Measurements from ENCODE around the gene SLC35E4. TPM values are rescaled to one million over a fixed set of nuclear protein-coding genes. Genes with fewer than 3 reads are reported as not detected.
A peak's percentile ranks its signal among the peaks of the same experiment; 100 is the strongest.

SLC35E4 gene
- polyA plus RNA-seq, 4 donors: 0.54 to 2.2 (median 1.4) TPM

DNA sequence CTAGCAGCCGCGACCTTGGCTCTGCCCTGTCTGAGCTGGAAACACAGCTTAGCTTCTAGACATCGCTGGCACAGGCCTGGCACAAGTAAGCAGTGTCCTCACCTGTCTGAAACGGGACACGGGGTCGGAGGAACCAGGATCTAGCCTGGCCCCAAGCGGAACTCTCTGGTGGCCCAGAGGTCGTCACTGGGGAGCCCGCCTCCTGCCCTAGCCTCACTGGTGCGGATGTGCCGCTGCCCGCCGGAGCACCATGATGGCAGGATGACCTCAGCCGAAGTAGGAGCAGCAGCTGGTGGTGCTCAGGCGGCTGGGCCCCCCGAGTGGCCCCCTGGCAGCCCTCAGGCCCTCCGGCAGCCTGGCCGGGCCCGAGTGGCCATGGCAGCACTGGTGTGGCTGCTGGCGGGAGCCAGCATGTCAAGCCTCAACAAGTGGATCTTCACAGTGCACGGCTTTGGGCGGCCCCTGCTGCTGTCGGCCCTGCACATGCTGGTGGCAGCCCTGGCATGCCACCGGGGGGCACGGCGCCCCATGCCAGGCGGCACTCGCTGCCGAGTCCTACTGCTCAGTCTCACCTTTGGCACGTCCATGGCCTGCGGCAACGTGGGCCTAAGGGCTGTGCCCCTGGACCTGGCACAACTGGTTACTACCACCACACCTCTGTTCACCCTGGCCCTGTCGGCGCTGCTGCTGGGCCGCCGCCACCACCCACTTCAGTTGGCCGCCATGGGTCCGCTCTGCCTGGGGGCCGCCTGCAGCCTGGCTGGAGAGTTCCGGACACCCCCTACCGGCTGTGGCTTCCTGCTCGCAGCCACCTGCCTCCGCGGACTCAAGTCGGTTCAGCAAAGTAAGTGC, 871 bp downstream of the SLC35E4 start:
- Histone ChIP-seq H3K4me1 (ENCODE audit: control insufficient read depth in 3 of 3, insufficient read depth in 2 of 3, low read depth in 1 of 3, low read length in 2 of 3) (peaks cover 4 to 21% (median 5%) of the 10 kb centered on the region in 3 donors), H3K4me3 (ENCODE audit: low read depth in 1 of 3, low read length in 3 of 3) (peak overlapping the region; percentile 20 to 59 (median 33)), H3K27me3 (ENCODE audit: control insufficient read depth in 3 of 3, insufficient read depth in 3 of 3, low read length in 3 of 3) (no peaks in the 10 kb centered on the region), H3K36me3 (ENCODE audit: control insufficient read depth in 3 of 3, insufficient read depth in 2 of 3, low read depth in 1 of 3, low read length in 3 of 3) (no peaks in the 10 kb centered on the region), H3K9me3 (ENCODE audit: control insufficient read depth in 2 of 2, insufficient read depth in 1 of 2, low read depth in 1 of 2, low read length in 1 of 2) (peaks cover 0 to 3% of the 10 kb centered on the region in 2 donors), H3K27ac (ENCODE audit: low read depth in 1 of 3, low read length in 2 of 3) (peak overlapping the region in 1 of 3 donors; percentile 83)
- no peak for FAIRE-seq
- 34 to 55% (median 47%) methylated on average over 42 to 45 of the region's 45 CpGs for WGBS, 3 donors
- peak; percentile 16 to 26 for DNase-seq

DNA sequence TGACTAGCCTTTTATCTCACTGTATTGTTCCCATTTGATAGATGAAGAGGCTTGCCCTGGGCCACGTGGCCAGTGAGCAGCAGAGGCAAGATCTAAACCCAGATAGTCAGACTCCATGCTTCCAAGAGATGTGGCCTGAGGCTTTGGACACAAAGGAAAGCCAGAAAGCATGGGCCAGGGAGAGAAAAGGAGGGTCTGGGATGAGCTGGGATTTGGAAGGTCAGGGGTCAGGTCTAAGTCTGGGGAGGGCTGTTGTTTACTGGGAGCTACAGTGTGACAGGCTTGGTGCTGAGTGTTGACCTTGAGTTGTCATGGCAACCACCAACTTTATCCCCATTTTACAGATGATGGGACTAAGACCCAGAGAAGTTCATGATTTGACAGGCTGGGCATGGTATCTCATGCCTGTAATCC, 2.1 kb downstream of the SLC35E4 start:
- Histone ChIP-seq H3K9me3 (ENCODE audit: control insufficient read depth in 2 of 2, insufficient read depth in 1 of 2, low read depth in 1 of 2, low read length in 1 of 2) (no peaks in the 10 kb centered on the region), H3K4me1 (ENCODE audit: control insufficient read depth in 3 of 3, insufficient read depth in 2 of 3, low read depth in 1 of 3, low read length in 2 of 3) (peaks cover 4 to 21% (median 5%) of the 10 kb centered on the region in 3 donors), H3K27ac (ENCODE audit: low read depth in 1 of 3, low read length in 2 of 3) (no peak overlapping the region), H3K27me3 (ENCODE audit: control insufficient read depth in 3 of 3, insufficient read depth in 3 of 3, low read length in 3 of 3) (no peaks in the 10 kb centered on the region), H3K36me3 (ENCODE audit: control insufficient read depth in 3 of 3, insufficient read depth in 2 of 3, low read depth in 1 of 3, low read length in 3 of 3) (no peaks in the 10 kb centered on the region), H3K4me3 (ENCODE audit: low read depth in 1 of 3, low read length in 3 of 3) (no peak overlapping the region)
- FAIRE-seq (no peak), DNase-seq (no peak)
- 52 to 74% (median 70%) methylated on average over 1 of the region's 1 CpG for WGBS, 3 donors

DNA sequence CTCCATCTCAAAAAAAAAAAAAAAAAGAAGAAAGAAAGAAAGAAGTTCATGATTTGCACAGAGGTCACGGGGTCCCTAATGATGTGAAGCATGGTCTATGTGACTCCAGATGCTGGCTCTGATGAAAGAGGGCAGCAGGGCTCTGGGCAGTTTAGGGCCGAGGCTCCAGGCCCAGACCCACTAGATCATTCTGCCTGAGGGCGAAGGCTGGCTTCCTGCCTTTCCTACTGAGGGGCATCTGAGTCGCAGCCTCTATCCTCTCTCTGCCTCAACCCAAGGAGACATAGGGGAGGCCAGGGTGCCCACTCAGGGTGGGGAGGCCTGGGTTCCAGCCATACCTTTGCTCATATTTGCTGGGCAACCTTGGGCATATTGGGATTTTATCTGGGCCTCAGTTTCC, 4.8 kb downstream of the SLC35E4 start:
- Histone ChIP-seq H3K27me3 (ENCODE audit: control insufficient read depth in 3 of 3, insufficient read depth in 3 of 3, low read length in 3 of 3) (no peaks in the 10 kb centered on the region), H3K36me3 (ENCODE audit: control insufficient read depth in 3 of 3, insufficient read depth in 2 of 3, low read depth in 1 of 3, low read length in 3 of 3) (no peaks in the 10 kb centered on the region), H3K9me3 (ENCODE audit: control insufficient read depth in 2 of 2, insufficient read depth in 1 of 2, low read depth in 1 of 2, low read length in 1 of 2) (no peaks in the 10 kb centered on the region), H3K4me1 (ENCODE audit: control insufficient read depth in 3 of 3, insufficient read depth in 2 of 3, low read depth in 1 of 3, low read length in 2 of 3) (peaks cover 4 to 14% (median 5%) of the 10 kb centered on the region in 3 donors), H3K27ac (ENCODE audit: low read depth in 1 of 3, low read length in 2 of 3) (no peak overlapping the region), H3K4me3 (ENCODE audit: low read depth in 1 of 3, low read length in 3 of 3) (no peak overlapping the region)
- no peak for FAIRE-seq
- no peak for DNase-seq
- 93 to 98% (median 93%) methylated on average over 4 of the region's 4 CpGs for WGBS, 3 donors

DNA sequence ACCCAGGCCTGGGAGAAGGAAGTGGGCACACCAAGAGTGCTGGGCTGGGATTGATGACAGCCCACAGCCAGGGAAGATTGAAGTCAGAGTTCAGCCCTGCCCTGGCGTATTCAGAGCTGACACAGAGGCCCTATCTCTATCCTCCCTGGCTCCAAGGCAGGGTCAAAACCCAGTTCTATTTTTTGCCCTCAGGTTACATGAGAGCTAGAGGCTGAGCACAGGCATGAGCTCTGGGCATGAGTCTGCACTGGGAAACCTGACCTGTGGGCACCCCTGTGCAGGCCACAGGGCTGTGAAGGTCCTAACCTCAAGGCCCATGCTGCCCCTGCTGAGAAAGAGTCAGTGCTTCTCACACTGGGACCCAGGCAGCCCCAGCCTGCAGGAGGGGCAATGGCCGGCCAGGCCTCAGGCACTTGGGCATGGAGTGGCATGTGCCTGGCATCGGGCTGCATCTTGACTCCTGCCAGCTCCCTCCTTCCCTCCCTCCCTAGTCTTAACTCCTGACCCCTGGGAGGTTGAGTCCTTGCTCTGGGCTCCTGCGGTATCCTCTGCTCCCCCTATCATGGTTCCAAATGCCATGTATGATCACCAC, 5.4 kb downstream of the SLC35E4 start:
- no peak overlapping the region for H3K27ac ChIP-seq (ENCODE audit: low read depth in 1 of 3, low read length in 2 of 3)
- DNase-seq (no peak), FAIRE-seq (no peak)
- H3K36me3 ChIP-seq (ENCODE audit: control insufficient read depth in 3 of 3, insufficient read depth in 2 of 3, low read depth in 1 of 3, low read length in 3 of 3): no peaks in the 10 kb centered on the region
- no peaks in the 10 kb centered on the region for H3K9me3 ChIP-seq (ENCODE audit: control insufficient read depth in 2 of 2, insufficient read depth in 1 of 2, low read depth in 1 of 2, low read length in 1 of 2)
- H3K4me3 ChIP-seq (ENCODE audit: low read depth in 1 of 3, low read length in 3 of 3): no peak overlapping the region
- H3K4me1 ChIP-seq (ENCODE audit: control insufficient read depth in 3 of 3, insufficient read depth in 2 of 3, low read depth in 1 of 3, low read length in 2 of 3): peaks cover 4 to 13% (median 5%) of the 10 kb centered on the region in 3 donors
- 84 to 91% (median 86%) methylated on average over 4 of the region's 4 CpGs for WGBS, 3 donors
- H3K27me3 ChIP-seq (ENCODE audit: control insufficient read depth in 3 of 3, insufficient read depth in 3 of 3, low read length in 3 of 3): no peaks in the 10 kb centered on the region

DNA sequence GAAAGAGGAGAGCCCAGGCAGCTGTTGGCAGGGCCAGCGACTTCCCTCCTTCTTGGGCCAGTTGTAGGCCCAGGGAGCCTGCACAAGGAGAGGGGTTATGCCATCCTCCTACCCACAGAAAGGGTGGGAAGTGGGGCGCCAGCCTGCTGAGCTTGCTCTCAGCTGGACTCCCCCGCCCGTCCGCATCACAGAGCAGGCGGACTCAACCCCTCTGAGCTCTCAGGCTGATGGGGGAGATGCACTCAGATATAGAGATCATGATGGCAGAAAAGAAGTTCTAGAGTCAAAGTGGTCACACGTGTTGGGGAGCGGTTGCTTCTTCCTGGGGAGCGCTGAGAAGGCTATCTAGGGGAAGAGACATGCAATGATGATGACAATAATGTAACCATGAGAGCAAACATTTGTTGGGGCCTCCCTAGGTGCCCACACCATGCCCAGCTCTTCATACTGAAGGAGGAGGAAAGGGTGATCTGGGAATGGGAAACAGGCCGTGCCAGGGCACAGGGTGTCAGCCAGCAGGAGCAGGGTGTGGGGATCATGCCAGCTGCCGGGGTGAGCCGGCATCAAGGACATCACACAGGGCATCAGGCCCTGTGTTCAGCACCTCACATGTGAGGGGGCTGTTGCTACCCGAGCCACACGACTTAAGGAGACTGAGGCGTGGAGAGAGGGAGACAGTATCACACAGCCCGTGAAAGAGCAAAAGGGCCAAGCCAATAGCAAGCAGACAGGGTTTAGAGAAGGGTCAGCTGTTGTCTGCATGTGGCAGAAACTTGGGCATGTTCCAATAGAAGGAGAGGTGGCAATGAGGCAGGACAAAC, 7.7 kb downstream of the SLC35E4 start:
- Histone ChIP-seq H3K36me3 (ENCODE audit: control insufficient read depth in 3 of 3, insufficient read depth in 2 of 3, low read depth in 1 of 3, low read length in 3 of 3) (no peaks in the 10 kb centered on the region), H3K4me3 (ENCODE audit: low read depth in 1 of 3, low read length in 3 of 3) (no peak overlapping the region), H3K27ac (ENCODE audit: low read depth in 1 of 3, low read length in 2 of 3) (no peak overlapping the region), H3K27me3 (ENCODE audit: control insufficient read depth in 3 of 3, insufficient read depth in 3 of 3, low read length in 3 of 3) (no peaks in the 10 kb centered on the region), H3K4me1 (ENCODE audit: control insufficient read depth in 3 of 3, insufficient read depth in 2 of 3, low read depth in 1 of 3, low read length in 2 of 3) (no peaks in the 10 kb centered on the region), H3K9me3 (ENCODE audit: control insufficient read depth in 2 of 2, insufficient read depth in 1 of 2, low read depth in 1 of 2, low read length in 1 of 2) (no peaks in the 10 kb centered on the region)
- DNase-seq (no peak), FAIRE-seq (no peak)
- 78 to 85% (median 84%) methylated on average over 16 of the region's 16 CpGs for WGBS, 3 donors

DNA sequence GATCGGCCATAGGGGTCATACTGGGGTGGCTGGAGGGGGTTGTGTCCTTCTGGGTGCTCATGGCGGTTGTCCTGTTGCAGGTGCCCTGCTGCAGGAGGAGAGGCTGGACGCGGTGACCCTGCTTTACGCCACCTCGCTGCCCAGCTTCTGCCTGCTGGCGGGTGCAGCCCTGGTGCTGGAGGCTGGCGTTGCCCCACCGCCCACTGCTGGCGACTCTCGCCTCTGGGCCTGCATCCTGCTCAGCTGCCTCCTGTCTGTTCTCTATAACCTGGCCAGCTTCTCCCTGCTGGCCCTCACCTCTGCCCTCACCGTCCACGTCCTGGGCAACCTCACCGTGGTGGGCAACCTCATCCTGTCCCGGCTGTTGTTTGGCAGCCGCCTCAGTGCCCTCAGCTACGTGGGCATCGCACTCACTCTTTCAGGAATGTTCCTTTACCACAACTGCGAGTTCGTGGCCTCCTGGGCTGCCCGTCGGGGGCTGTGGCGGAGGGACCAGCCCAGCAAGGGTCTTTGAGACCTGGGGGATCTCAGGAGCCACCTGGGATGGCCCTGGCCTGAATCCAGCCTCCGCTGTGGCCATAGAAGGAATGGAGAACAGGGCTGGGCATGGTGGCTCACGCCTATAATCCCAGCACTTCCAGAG, 11.1 kb downstream of the SLC35E4 start:
- H3K36me3 ChIP-seq (ENCODE audit: control insufficient read depth in 3 of 3, insufficient read depth in 2 of 3, low read depth in 1 of 3, low read length in 3 of 3): no peaks in the 10 kb centered on the region
- H3K4me1 ChIP-seq (ENCODE audit: control insufficient read depth in 3 of 3, insufficient read depth in 2 of 3, low read depth in 1 of 3, low read length in 2 of 3): no peaks in the 10 kb centered on the region
- H3K9me3 ChIP-seq (ENCODE audit: control insufficient read depth in 2 of 2, insufficient read depth in 1 of 2, low read depth in 1 of 2, low read length in 1 of 2): no peaks in the 10 kb centered on the region
- H3K27me3 ChIP-seq (ENCODE audit: control insufficient read depth in 3 of 3, insufficient read depth in 3 of 3, low read length in 3 of 3): no peaks in the 10 kb centered on the region
- DNase-seq (no peak), FAIRE-seq (no peak)
- WGBS, 3 donors: 92 to 96% (median 95%) methylated on average over 23 to 25 of the region's 25 CpGs
- H3K27ac ChIP-seq (ENCODE audit: low read depth in 1 of 3, low read length in 2 of 3): no peak overlapping the region
- H3K4me3 ChIP-seq (ENCODE audit: low read depth in 1 of 3, low read length in 3 of 3): no peak overlapping the region

DNA sequence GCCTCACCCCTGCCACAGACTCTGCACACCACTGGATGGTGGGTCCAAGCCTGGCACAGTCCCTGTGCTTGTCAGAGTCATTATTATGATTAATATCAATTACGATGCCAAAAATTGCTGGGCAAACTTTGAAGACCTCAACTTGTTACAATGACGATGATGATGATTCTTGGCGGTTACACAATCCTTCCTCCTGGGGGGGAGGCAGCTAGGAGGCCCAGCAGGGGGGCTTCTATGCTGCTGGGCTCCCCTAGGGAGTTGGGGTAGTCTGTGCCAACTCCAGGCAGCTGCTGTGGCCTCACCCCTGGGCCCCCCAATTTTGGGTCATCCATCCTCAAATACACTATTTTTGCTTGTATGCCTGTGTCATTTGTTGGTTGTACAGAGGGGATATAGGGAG, 12.0 kb downstream of the SLC35E4 start:
- DNase-seq: no peak
- Histone ChIP-seq H3K27me3 (ENCODE audit: control insufficient read depth in 3 of 3, insufficient read depth in 3 of 3, low read length in 3 of 3) (no peaks in the 10 kb centered on the region), H3K36me3 (ENCODE audit: control insufficient read depth in 3 of 3, insufficient read depth in 2 of 3, low read depth in 1 of 3, low read length in 3 of 3) (no peaks in the 10 kb centered on the region), H3K4me3 (ENCODE audit: low read depth in 1 of 3, low read length in 3 of 3) (no peak overlapping the region), H3K9me3 (ENCODE audit: control insufficient read depth in 2 of 2, insufficient read depth in 1 of 2, low read depth in 1 of 2, low read length in 1 of 2) (no peaks in the 10 kb centered on the region), H3K4me1 (ENCODE audit: control insufficient read depth in 3 of 3, insufficient read depth in 2 of 3, low read depth in 1 of 3, low read length in 2 of 3) (no peaks in the 10 kb centered on the region), H3K27ac (ENCODE audit: low read depth in 1 of 3, low read length in 2 of 3) (no peak overlapping the region)
- WGBS, 3 donors: 88 to 92% (median 88%) methylated on average over 3 of the region's 3 CpGs
- no peak for FAIRE-seq

DNA sequence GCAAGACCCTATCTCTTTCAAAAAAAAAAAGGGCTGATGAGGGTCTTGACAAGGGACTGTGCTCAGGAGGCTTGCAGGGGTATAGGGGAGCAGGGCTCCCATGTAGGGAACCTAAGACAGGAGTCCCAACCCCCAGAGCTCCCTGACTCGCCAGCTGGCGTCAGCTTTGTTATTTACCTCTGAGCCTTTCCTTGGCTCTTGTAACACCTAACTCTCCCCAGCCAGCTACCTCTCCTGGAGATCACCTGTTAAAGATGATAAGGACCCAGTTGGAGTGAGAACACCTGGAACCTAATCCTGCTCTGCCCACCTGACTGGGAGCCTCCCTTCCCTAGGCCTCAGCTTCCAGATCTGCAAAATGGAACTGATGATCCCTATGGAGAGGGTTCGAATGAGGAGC, 13.2 kb downstream of the SLC35E4 start:
- Histone ChIP-seq H3K9me3 (ENCODE audit: control insufficient read depth in 2 of 2, insufficient read depth in 1 of 2, low read depth in 1 of 2, low read length in 1 of 2) (no peaks in the 10 kb centered on the region), H3K27ac (ENCODE audit: low read depth in 1 of 3, low read length in 2 of 3) (no peak overlapping the region), H3K4me1 (ENCODE audit: control insufficient read depth in 3 of 3, insufficient read depth in 2 of 3, low read depth in 1 of 3, low read length in 2 of 3) (peaks cover 0 to 2% (median 0%) of the 10 kb centered on the region in 3 donors), H3K27me3 (ENCODE audit: control insufficient read depth in 3 of 3, insufficient read depth in 3 of 3, low read length in 3 of 3) (no peaks in the 10 kb centered on the region), H3K36me3 (ENCODE audit: control insufficient read depth in 3 of 3, insufficient read depth in 2 of 3, low read depth in 1 of 3, low read length in 3 of 3) (no peaks in the 10 kb centered on the region), H3K4me3 (ENCODE audit: low read depth in 1 of 3, low read length in 3 of 3) (no peak overlapping the region)
- no peak for FAIRE-seq
- DNase-seq: peak in 1 of 2 donors; percentile 19
- 54 to 83% (median 67%) methylated on average over 3 of the region's 3 CpGs for WGBS, 3 donors

All from small intestine (tissue), 7 donors.